SIG-M5 treated with dmso at 0.1 percent for 504 hours (cell line): ENCODE data around the gene CHCHD6.

Source experiments
- DNase-seq: peaks from one replicate; lab custom pipeline; 2025; ENCODE audit not compliant: unreplicated experiment; lab: John Stamatoyannopoulos, UW

The CHCHD6 gene

DNA sequence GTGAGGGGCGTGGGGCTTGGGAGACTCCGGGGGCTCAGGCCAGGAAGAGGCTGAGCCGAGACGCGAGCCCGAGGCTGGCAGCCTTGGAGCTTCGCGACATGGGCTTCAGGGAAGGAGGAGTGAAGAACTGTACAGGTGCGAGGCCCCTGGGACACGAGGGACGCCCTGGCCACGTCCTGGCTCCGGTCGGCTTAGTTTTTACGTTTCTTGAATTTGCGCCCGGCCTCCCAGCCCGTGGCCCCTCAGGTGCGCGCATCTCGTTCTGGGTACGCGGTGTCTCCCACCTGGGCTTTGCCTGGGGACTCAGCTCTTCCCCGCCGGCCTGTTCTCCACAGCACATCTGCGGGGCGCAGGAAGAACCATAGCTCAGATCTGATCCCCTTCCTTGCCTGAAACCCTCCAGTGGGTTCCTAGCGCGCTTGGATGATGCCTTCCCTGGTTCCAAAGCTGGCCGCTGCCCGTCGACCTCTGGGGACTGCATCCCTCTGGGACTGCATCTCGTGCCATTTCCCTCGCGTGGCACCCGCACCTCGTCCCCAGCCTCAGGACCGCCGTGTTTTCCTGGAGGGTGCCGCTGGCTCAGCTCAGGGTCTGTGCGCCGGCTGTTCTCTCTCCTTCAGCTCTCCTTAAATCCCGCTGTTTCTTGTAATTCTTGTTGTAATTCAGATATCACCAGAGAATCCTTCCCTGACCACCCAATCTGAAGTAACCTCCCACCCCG is 614 bp downstream of the CHCHD6 start:
- peak; percentile 28 for DNase-seq

GRCh38 chr3:126706631-126707030 is 2.6 kb downstream of the CHCHD6 start:
- DNase-seq = no peak

DNA sequence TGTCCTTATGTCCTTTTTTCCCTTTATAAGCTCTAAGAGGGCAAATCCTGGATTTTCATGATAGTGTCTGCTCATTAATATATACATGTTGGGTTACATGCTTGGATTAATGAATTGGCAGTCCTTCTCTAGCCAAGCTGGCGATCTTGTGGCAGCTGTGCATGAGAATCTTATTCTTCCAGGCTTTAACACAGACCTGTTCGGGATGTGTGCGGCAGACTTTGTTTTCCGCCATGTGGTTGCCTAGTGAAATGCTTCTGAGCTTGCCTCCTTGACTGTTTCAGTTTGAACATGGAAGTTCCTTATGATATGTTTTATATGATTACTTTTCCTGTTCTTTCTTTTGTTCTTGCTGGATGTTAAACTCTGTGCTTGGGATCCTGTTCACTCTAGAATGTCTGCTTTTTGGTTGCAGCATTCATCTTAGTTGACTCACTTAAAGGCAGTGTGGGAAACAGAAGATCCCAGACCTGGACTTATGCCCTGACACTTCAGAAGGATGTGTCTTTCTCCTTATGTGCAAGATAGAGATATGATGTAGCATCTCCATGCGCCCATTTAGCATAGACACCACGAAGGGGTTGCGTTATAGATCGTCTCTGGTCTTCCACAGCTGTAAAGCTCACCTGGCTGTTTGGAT is 7.2 kb downstream of the CHCHD6 start:
- DNase-seq = no peak

- DNase-seq = no peak
These were observed 9.2 kb downstream of the CHCHD6 start for GRCh38 chr3:126713199-126713598.

GRCh38 chr3:126714276-126714900 is 10.3 kb downstream of the CHCHD6 start:
- DNase-seq = no peak

DNA sequence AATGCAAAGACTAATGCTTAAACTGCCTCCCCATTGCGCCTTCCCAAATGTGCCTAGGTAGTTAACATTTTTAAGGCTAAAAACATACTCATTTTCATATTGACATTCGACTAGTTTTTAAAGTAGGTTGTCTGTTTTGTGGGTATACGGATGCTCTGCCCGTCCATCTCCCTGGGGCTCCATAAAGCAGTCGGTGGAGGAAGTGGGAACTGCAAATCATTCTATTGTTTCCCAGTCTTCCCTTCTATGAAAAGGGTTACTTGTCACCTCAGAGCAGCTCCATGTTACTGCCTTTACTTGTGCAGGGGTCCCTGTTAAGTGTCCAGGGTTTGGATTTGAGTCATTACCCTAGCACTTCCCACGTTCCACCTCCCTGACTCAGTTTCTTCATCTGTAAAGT is 10.9 kb downstream of the CHCHD6 start:
- DNase-seq = no peak

- no peak for DNase-seq
These were observed 11.4 kb downstream of the CHCHD6 start for GRCh38 chr3:126715432-126715831.

DNA sequence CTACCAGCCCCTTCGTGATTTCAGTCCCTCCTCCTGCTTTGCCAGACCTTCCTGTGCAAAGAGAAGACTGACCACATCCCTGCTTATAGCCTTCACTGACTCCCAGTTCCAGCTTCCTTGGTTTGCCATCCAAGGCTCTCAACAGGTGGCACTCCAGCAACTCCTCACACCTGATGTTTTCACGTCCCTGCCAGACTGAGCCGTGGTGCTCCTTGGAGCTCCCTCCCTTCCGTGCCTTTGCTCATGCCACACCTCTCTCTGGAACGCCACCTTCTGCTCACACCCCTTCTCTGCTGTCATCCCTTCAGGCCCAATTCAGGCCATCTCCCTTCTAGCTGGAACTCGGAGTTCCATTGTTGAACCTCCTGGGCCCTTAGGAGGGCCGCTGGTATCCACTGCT is 12.0 kb downstream of the CHCHD6 start:
- no peak for DNase-seq

GRCh38 chr3:126718561-126719445 is 14.8 kb downstream of the CHCHD6 start:
- no peak for DNase-seq

DNA sequence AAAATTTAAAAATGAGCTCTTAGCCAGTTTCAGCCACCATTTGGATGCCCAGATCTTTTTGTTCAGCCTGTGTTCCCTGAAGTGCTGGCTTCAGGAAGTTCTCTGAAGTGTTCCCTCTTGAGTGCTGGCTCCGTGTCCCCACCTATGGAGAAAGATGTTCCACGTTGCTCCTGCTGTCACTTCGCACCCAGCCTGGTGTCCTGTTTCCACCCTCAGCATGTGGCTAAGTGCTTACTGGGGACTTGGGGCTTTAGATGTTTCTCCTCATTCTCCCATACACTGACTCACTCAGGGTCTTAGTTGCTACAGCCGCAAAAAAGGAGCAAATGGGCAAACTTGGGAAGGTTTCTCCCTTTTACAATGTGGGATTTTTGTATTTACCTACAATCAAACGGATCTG is 16.6 kb downstream of the CHCHD6 start:
- no peak for DNase-seq

GRCh38 chr3:126721246-126721645 is 17.2 kb downstream of the CHCHD6 start:
- no peak for DNase-seq

DNA sequence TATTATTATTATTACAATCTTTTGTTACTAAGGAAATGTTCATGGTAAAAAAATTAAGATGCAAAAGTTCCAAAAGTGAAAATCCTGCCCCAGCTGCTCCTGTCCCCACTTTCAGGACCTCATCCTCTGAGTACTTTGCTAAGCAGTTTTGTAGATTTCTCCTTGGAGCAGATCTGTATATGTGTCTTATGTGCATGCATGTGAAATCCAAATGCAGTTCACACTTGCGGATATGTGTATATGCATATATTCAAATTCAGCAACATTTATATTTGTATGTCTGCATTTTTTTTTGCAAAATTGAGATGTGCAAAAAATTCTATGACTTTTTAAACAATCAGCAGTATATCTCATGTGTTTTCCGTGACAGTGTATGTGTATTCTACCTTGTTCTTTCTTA is 19.2 kb downstream of the CHCHD6 start:
- no peak for DNase-seq

- DNase-seq = no peak
These were observed 19.8 kb downstream of the CHCHD6 start for GRCh38 chr3:126723801-126724200.

DNA sequence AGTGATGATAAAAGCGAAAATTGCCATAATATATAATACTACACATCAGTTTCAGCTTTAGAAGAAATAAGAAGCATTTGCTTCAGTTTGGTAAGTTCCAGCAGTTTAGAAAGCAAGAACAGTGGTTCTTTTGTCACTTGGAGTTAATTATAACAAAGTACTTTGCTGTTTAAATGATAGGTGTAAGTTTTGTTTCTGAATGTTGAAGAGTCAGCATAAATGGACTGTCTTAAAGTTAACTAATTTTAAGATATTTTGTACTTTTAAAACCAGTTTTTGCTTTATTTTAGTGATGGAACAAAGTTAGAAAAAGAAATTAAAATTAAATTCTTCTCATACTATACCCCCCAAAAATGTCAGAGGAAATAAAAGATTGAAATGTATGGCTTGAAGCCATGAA is 24.6 kb downstream of the CHCHD6 start:
- DNase-seq = no peak

- no peak for DNase-seq
These were observed 26.3 kb downstream of the CHCHD6 start for GRCh38 chr3:126730376-126730775.

DNA sequence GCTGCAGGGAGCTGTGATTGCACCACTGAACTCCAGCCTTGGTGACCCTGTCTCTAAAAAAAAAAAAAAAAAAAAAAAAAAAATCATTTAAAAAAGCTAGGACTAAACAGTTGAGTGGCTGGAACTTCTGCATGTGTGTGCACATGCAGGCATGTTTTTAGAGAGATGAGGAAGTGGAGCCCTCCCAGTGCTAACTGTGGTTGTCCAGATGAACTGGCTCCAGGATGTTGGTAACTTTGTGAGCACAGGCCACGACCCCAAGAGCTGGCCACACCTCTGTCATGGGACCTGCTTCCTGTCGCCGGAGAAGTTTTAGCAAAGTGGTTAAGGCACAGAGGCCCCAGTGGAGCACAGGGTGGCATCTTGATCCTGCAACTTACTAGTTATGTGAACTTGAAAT is 27.0 kb downstream of the CHCHD6 start:
- peak; percentile 64 for DNase-seq

GRCh38 chr3:126732281-126733060 is 28.4 kb downstream of the CHCHD6 start:
- DNase-seq = no peak

DNA sequence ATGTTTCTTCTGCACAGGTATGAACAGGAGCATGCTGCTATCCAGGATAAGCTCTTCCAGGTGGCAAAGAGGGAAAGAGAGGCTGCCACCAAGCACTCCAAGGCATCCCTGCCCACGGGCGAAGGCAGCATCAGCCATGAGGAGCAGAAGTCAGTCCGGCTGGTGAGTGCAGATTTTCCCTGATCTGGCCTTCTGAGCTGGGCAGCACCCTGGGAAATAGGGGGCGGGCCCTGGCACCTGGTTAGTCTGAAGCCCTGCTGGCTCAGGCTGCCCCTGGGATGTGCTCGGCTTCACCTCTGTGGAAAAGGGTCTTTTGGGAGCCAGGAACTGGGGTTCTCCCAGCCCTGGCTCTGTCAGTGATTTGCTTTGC is 29.0 kb downstream of the CHCHD6 start:
- DNase-seq = no peak

DNA sequence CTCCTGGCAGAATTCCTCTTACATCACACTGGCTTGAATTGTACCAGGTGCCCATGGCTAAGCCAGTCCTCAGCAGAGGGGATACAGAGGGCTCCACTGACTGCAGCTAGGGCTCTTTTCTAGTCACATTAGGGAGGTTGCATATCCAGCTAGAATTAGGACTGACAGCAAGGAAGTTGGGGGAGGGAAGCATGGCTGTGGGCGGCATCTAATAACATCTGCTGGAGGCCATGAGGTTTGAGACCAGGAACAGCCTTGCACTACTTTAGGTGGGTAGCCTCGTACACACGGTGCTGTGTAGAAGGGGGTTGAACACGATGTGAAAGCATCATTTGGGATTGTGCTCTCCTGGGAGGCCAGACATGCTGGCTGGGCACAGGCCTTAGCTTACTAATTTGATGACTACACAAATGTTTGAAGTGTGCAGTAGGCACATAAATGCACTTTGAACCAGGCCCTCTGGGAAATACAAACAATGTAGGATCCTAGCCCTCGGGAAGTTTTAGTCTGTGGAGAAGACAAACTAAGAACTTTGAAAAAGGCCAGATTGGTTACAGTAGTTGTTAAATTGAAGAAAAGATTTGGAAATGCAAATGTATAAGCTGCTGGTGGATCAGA is 30.2 kb downstream of the CHCHD6 start:
- DNase-seq = no peak

- no peak for DNase-seq
These were observed 33.5 kb downstream of the CHCHD6 start for GRCh38 chr3:126737527-126737926.
